HL-60 (cell line): ENCODE data around the gene PPP2R2D.
"Not testable (repeated sequence)": the region's sequence is repeated elsewhere in the genome, so short reads cannot be mapped to it uniquely, and the experiment has no call there.

Source experiments
- DNase-seq, 2 experiments: peaks; one replicate each; pipeline ENCODE4 v3.0.0-alpha.2; 2010 to 2020; ENCODE audit warnings: low read depth in 1 of 2, low spot score in 1 of 2
- H3K27ac ChIP-seq: fragments of 250-450 bp; sonication (Bioruptor Pico); replicated peaks from 2 replicates; pipeline ENCODE4 v1.5.1; 2020; ENCODE audit warnings: mild to moderate bottlenecking, moderate library complexity
- H3K27me3 ChIP-seq: fragments of 250-450 bp; sonication (Bioruptor Pico); 2 replicates; pipeline ENCODE4 v1.5.1; 2021; ENCODE audit warnings: mild to moderate bottlenecking, moderate library complexity; ENCODE audit not compliant: insufficient read depth, poor library complexity, severe bottlenecking
- H3K4me3 ChIP-seq: replicated peaks from 2 replicates; pipeline ENCODE4 v1.5.1; 2011; ENCODE audit warnings: mild to moderate bottlenecking, control low read depth, low read length; ENCODE audit not compliant: insufficient read depth
- CTCF ChIP-seq: IDR thresholded peaks from one replicate; pipeline ENCODE4 v1.5.1; 2011; ENCODE audit warnings: low read length, control low read depth, inconsistent platforms; ENCODE audit not compliant: insufficient read depth
- GABPA ChIP-seq: IDR thresholded peaks from 2 replicates; pipeline ENCODE4 v1.6.1; 2012; ENCODE audit warnings: low read depth
- POLR2AphosphoS5 ChIP-seq: IDR thresholded peaks from 2 replicates; pipeline ENCODE4 v1.6.1; 2012; ENCODE audit warnings: low read depth
- REST ChIP-seq: IDR thresholded peaks from 2 replicates; pipeline ENCODE4 v1.6.1; 2012; ENCODE audit warnings: low read depth; ENCODE audit not compliant: insufficient replicate concordance
- SPI1 ChIP-seq: IDR thresholded peaks from 2 replicates; pipeline ENCODE4 v1.6.1; 2012; ENCODE audit warnings: low read depth, mild to moderate bottlenecking, borderline replicate concordance

The PPP2R2D gene

GRCh38 chr10:131881104-131881880 lies 19.5 kb upstream of the PPP2R2D start:
- no peak for DNase-seq

GRCh38 chr10:131882151-131882550 lies 18.7 kb upstream of the PPP2R2D start:
- TF ChIP-seq CTCF = no peak
- TF ChIP-seq SPI1 = no peak
- Histone ChIP-seq H3K4me3 (no peak overlapping the region), H3K27me3 (no peaks in the 10 kb centered on the region), H3K27ac (no peak overlapping the region)
- DNase-seq = no peak

More at GRCh38 chr10:131881104-131881880, 19.5 kb upstream of the PPP2R2D start:
- H3K27ac ChIP-seq = no peak overlapping the region
- H3K27me3 ChIP-seq = no peaks in the 10 kb centered on the region
- TF ChIP-seq POLR2AphosphoS5 (no peak), REST (no peak), CTCF (no peak), GABPA (no peak), SPI1 (no peak)
- no peak overlapping the region for H3K4me3 ChIP-seq

- Histone ChIP-seq H3K27ac (no peak overlapping the region), H3K4me3 (no peak overlapping the region), H3K27me3 (no peaks in the 10 kb centered on the region)
- TF ChIP-seq REST (no peak), POLR2AphosphoS5 (no peak), SPI1 (no peak), CTCF (no peak), GABPA (no peak)
- DNase-seq = no peak
Observed at GRCh38 chr10:131882590-131883451, 18.0 kb upstream of the PPP2R2D start.

GRCh38 chr10:131883621-131884393 lies 17.0 kb upstream of the PPP2R2D start:
- DNase-seq = peak in 1 of 2 experiments; percentile 20
- not testable (repeated sequence) for H3K27ac ChIP-seq, H3K4me3 ChIP-seq, H3K27me3 ChIP-seq
